Retina (tissue), 1 donor: ENCODE data around the gene PLCD4.
A peak's percentile ranks its signal among the peaks of the same experiment; 100 is the strongest.

Experiments
- DNase-seq: peaks from one replicate; pipeline ENCODE4 v3.0.0-alpha.2; 2016

PLCD4 gene

GRCh38 chr2:218607436-218608115 lies at the start of gene PLCD4:
PLCD4 (plus strand) TSS chr2:218607899; CDS start chr2:218615740, 7,841 bp downstream.
- DNase-seq = peak; percentile 64

- no peak for DNase-seq
Observed at GRCh38 chr2:218557941-218558340, 49.8 kb upstream of the PLCD4 start.

GRCh38 chr2:218558986-218559385 lies 48.7 kb upstream of the PLCD4 start:
- DNase-seq = no peak

- DNase-seq = no peak
Observed at GRCh38 chr2:218564056-218564455, 43.6 kb upstream of the PLCD4 start.

- DNase-seq = no peak
Observed at GRCh38 chr2:218566296-218566695, 41.4 kb upstream of the PLCD4 start.

GRCh38 chr2:218567797-218568189 lies 39.9 kb upstream of the PLCD4 start:
- DNase-seq = no peak

GRCh38 chr2:218568190-218569037 lies 39.3 kb upstream of the PLCD4 start, which contains the start of the genes CNOT9 and USP37:
CNOT9 (plus strand) TSS chr2:218568839; CDS start chr2:218568955, 116 bp downstream.
USP37 (minus strand) TSS chr2:218568351; CDS start chr2:218558653, 9,698 bp downstream.
- DNase-seq = peak; percentile 98

- no peak for DNase-seq
Observed at GRCh38 chr2:218569038-218569431, 38.7 kb upstream of the PLCD4 start.

- peak; percentile 21 for DNase-seq
Observed at GRCh38 chr2:218569661-218570500, 37.8 kb upstream of the PLCD4 start.

- DNase-seq = no peak
Observed at GRCh38 chr2:218570850-218571249, 36.8 kb upstream of the PLCD4 start.

GRCh38 chr2:218576854-218577253 lies 30.8 kb upstream of the PLCD4 start:
- no peak for DNase-seq

GRCh38 chr2:218577482-218578220 lies 30.0 kb upstream of the PLCD4 start:
- DNase-seq = no peak

GRCh38 chr2:218578272-218578877 lies 29.3 kb upstream of the PLCD4 start:
- DNase-seq = no peak

- DNase-seq = no peak
Observed at GRCh38 chr2:218582076-218582475, 25.6 kb upstream of the PLCD4 start.

GRCh38 chr2:218583983-218584850 lies 23.5 kb upstream of the PLCD4 start:
- no peak for DNase-seq

- no peak for DNase-seq
Observed at GRCh38 chr2:218585541-218585940, 22.2 kb upstream of the PLCD4 start.

- no peak for DNase-seq
Observed at GRCh38 chr2:218605432-218605831, 2.3 kb upstream of the PLCD4 start.

- DNase-seq = no peak
Observed at GRCh38 chr2:218615868-218616315, 8.2 kb downstream of the PLCD4 start.

- DNase-seq = no peak
Observed at GRCh38 chr2:218618102-218618860, 10.6 kb downstream of the PLCD4 start.

- no peak for DNase-seq
Observed at GRCh38 chr2:218621007-218621406, 13.3 kb downstream of the PLCD4 start.
